ENCODE measurements around the gene SPIRE2.

The SPIRE2 gene

GRCh38 chr16:89842471-89843408 lies 14.5 kb downstream of the SPIRE2 start:
- no peak for DNase-seq

- DNase-seq, result no peak
Observed at GRCh38 chr16:89843409-89844350, 15.4 kb downstream of the SPIRE2 start.

- no peak for DNase-seq
Observed at GRCh38 chr16:89844739-89845339, 16.6 kb downstream of the SPIRE2 start.

GRCh38 chr16:89845417-89845816 lies 17.1 kb downstream of the SPIRE2 start:
- peak; percentile 22 for DNase-seq

- no peak for DNase-seq
Observed at GRCh38 chr16:89847051-89847939, 19.0 kb downstream of the SPIRE2 start.

- DNase-seq, result no peak
Observed at GRCh38 chr16:89847940-89848297, 19.6 kb downstream of the SPIRE2 start.

- DNase-seq, result no peak
Observed at GRCh38 chr16:89848974-89849373, 20.7 kb downstream of the SPIRE2 start.

GRCh38 chr16:89853306-89853993 lies 25.2 kb downstream of the SPIRE2 start:
- no peak for DNase-seq

GRCh38 chr16:89855301-89855945 lies 27.1 kb downstream of the SPIRE2 start:
- no peak for DNase-seq

- DNase-seq, result no peak
Observed at GRCh38 chr16:89855986-89856385, 27.7 kb downstream of the SPIRE2 start.

- no peak for DNase-seq
Observed at GRCh38 chr16:89858973-89859614, 30.8 kb downstream of the SPIRE2 start.

GRCh38 chr16:89859615-89860007 lies 31.3 kb downstream of the SPIRE2 start:
- no peak for DNase-seq

GRCh38 chr16:89860747-89861304 lies 32.6 kb downstream of the SPIRE2 start:
- peak; percentile 78 for DNase-seq

GRCh38 chr16:89861648-89862047 lies 33.4 kb downstream of the SPIRE2 start:
- DNase-seq, result no peak

GRCh38 chr16:89862732-89863131 lies 34.5 kb downstream of the SPIRE2 start:
- no peak for DNase-seq

GRCh38 chr16:89863741-89864526 lies 35.7 kb downstream of the SPIRE2 start:
- peak; percentile 50 for DNase-seq

- DNase-seq, result no peak
Observed at GRCh38 chr16:89864527-89864820, 36.2 kb downstream of the SPIRE2 start.

GRCh38 chr16:89867918-89868317 lies 39.6 kb downstream of the SPIRE2 start:
- no peak for DNase-seq

GRCh38 chr16:89869911-89870310 lies 41.6 kb downstream of the SPIRE2 start:
- no peak for DNase-seq

- DNase-seq, result no peak
Observed at GRCh38 chr16:89870440-89870839, 42.2 kb downstream of the SPIRE2 start.

Data from CD4-positive, alpha-beta T cell treated with Interferon gamma for 1 hour (primary cell).